HG02884 (cell line): ENCODE data around the gene CCDC177.
"Not testable (repeated sequence)": the region's sequence is repeated elsewhere in the genome, so short reads cannot be mapped to it uniquely, and the experiment has no call there.

ENCODE experiments used
- ATAC-seq: cut with Tn5 transposase; IDR thresholded peaks from one replicate; pipeline ENCODE4 v1.9.1; 2021; ENCODE audit warnings: mild to moderate bottlenecking, moderate library complexity; ENCODE audit not compliant: unreplicated experiment

CCDC177 gene

GRCh38 chr14:69600304-69600891 lies 25.7 kb upstream of the CCDC177 start:
- no peak for ATAC-seq

GRCh38 chr14:69599431-69599830 lies 24.8 kb upstream of the CCDC177 start:
- ATAC-seq = not testable (repeated sequence)

- no peak for ATAC-seq
Observed at GRCh38 chr14:69595336-69595735, 20.7 kb upstream of the CCDC177 start.

- ATAC-seq = no peak
Observed at GRCh38 chr14:69594846-69595245, 20.2 kb upstream of the CCDC177 start.

- no peak for ATAC-seq
Observed at GRCh38 chr14:69593018-69593677, 18.5 kb upstream of the CCDC177 start.

- no peak for ATAC-seq
Observed at GRCh38 chr14:69591317-69591716, 16.6 kb upstream of the CCDC177 start.

GRCh38 chr14:69587389-69587788 lies 12.7 kb upstream of the CCDC177 start:
- no peak for ATAC-seq

GRCh38 chr14:69586404-69586803 lies 11.7 kb upstream of the CCDC177 start:
- ATAC-seq = no peak

GRCh38 chr14:69584389-69584788 lies 9.7 kb upstream of the CCDC177 start:
- no peak for ATAC-seq

- no peak for ATAC-seq
Observed at GRCh38 chr14:69582829-69583228, 8.2 kb upstream of the CCDC177 start.

GRCh38 chr14:69582212-69582611 lies 7.5 kb upstream of the CCDC177 start:
- ATAC-seq = no peak

GRCh38 chr14:69581316-69581935 lies 6.8 kb upstream of the CCDC177 start:
- no peak for ATAC-seq

GRCh38 chr14:69580009-69580577 lies 5.4 kb upstream of the CCDC177 start:
- ATAC-seq = no peak

GRCh38 chr14:69579476-69579875 lies 4.8 kb upstream of the CCDC177 start:
- ATAC-seq = no peak

GRCh38 chr14:69574954-69575295 lies 254 bp upstream of the CCDC177 start:
- no peak for ATAC-seq

- ATAC-seq = no peak
Observed at GRCh38 chr14:69573831-69574262, 824 bp downstream of the CCDC177 start.

- ATAC-seq = no peak
Observed at GRCh38 chr14:69573205-69573830, 1.4 kb downstream of the CCDC177 start.

- no peak for ATAC-seq
Observed at GRCh38 chr14:69572841-69573135, 1.9 kb downstream of the CCDC177 start.

- no peak for ATAC-seq
Observed at GRCh38 chr14:69572030-69572840, 2.4 kb downstream of the CCDC177 start.

GRCh38 chr14:69571449-69572029 lies 3.1 kb downstream of the CCDC177 start:
- ATAC-seq = no peak
